Osteocyte (in vitro differentiated cells): ENCODE measurements around the gene PDE11A. TPM values are rescaled to one million over a fixed set of nuclear protein-coding genes. Genes with fewer than 3 reads are reported as not detected.

ENCODE experiments used
- DNase-seq: peaks from one replicate; pipeline ENCODE4 v3.0.0; 2021; ENCODE audit warnings: mixed read lengths; ENCODE audit not compliant: unreplicated experiment; ENCODE audit errors: extremely low spot score
- H3K27ac Mint-ChIP-seq: one replicate; pipeline ENCODE4 v1.8.0; 2021; ENCODE audit warnings: mild to moderate bottlenecking, mixed read lengths; ENCODE audit not compliant: unreplicated experiment
- H3K27me3 Mint-ChIP-seq: one replicate; pipeline ENCODE4 v1.8.0; 2021; ENCODE audit warnings: mixed read lengths; ENCODE audit not compliant: unreplicated experiment
- H3K36me3 Mint-ChIP-seq: one replicate; pipeline ENCODE4 v1.8.0; 2021; ENCODE audit warnings: mixed read lengths; ENCODE audit not compliant: unreplicated experiment
- H3K4me1 Mint-ChIP-seq: one replicate; pipeline ENCODE4 v1.8.0; 2021; ENCODE audit warnings: mixed read lengths; ENCODE audit not compliant: unreplicated experiment
- H3K4me3 Mint-ChIP-seq: one replicate; pipeline ENCODE4 v1.8.0; 2021; ENCODE audit warnings: mild to moderate bottlenecking, moderate library complexity, mixed read lengths; ENCODE audit not compliant: unreplicated experiment
- H3K9me3 Mint-ChIP-seq: one replicate; pipeline ENCODE4 v1.8.0; 2021; ENCODE audit warnings: mixed read lengths; ENCODE audit not compliant: unreplicated experiment
- CTCF ChIP-seq: fragments of 200-600 bp; sonication (generic); IDR thresholded peaks from 2 replicates; pipeline ENCODE4 v1.5.0; 2021; ENCODE audit warnings: antibody characterized with exemption, mild to moderate bottlenecking, moderate library complexity
- total RNA-seq: library from RNA; stranded (reverse); gene quantifications from 2 replicates; pipeline ENCODE4 v1.2.1, GENCODE V29; 2021

PDE11A gene
- total RNA-seq, 1 donor from 2014 or later = 0.05 TPM

GRCh38 chr2:177756336-177756735 is 316.2 kb downstream of the PDE11A start:
- Mint-ChIP-seq H3K27me3 (peaks cover 30% of the 10 kb centered on the region), H3K27ac (no peak overlapping the region), H3K4me3 (no peak overlapping the region)

DNA sequence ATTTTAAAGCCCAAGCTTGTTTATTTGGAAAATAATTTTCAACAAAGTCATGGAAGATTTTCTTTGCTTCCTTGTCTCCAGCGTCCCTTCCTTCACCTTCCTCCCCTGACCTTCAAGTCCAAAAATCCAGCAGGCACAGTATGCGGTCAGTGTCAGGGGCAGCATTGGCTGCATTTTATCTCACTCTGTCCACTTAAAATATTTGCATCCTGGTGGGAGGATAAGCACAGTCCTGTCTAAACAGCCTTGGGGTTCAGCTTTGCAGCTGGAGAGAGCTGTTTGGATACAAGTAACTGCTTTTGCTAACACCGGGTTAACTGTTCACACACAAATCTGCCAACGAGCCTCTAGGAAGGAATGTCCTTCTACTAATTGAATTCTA is 318.1 kb downstream of the PDE11A start:
- peaks cover 24% of the 10 kb centered on the region for H3K4me1 Mint-ChIP-seq
- no peak overlapping the region for H3K4me3 Mint-ChIP-seq
- H3K9me3 Mint-ChIP-seq = no peaks in the 10 kb centered on the region
- H3K27ac Mint-ChIP-seq = peak overlapping the region; percentile 83
- no peak for TF ChIP-seq CTCF
- H3K27me3 Mint-ChIP-seq = peaks cover 23% of the 10 kb centered on the region
- no peaks in the 10 kb centered on the region for H3K36me3 Mint-ChIP-seq
- DNase-seq = no peak

More at GRCh38 chr2:177756336-177756735, 316.2 kb downstream of the PDE11A start:
- H3K9me3 Mint-ChIP-seq = no peaks in the 10 kb centered on the region
- no peak for TF ChIP-seq CTCF
- DNase-seq = no peak
- H3K36me3 Mint-ChIP-seq = no peaks in the 10 kb centered on the region
- peaks cover 24% of the 10 kb centered on the region for H3K4me1 Mint-ChIP-seq

DNA sequence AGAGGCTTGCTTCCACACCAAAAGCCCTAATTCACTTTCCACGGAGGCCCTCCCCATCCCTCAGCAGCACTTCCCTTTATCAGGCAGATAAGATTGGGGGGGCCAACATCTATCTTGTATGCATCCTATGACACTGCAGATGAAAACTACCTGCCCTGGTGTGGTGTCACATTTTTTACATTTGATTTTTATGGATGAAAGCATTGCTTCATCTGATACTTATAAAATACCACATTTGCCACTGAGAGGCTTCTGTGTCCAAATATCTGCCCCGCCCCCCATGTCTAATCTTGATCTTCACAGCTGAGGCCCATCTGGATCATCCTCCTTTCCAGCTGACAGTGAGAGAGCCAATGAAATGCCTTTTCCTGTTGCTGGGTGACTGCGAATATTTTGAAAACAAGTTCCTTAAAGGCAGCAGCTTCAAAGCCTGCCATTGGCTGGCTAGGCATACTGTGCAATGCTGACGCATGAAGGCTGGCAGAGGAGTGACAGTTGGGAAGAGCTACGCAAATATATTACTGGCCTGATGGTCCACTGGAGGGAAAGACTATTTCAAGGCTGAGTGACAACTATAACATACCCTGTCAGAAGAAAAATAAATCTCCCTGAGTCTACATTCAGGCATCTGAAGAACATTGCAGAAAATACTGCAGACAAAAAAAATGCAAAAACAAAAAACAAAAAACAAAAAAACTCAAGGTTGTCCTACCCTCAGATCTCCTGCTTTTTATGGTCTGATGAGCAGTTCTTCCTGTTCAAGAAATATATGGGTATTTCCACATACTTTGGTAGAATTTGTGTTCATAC is 318.7 kb downstream of the PDE11A start:
- no peak for DNase-seq
- no peaks in the 10 kb centered on the region for H3K36me3 Mint-ChIP-seq
- no peak overlapping the region for H3K4me3 Mint-ChIP-seq
- H3K9me3 Mint-ChIP-seq = no peaks in the 10 kb centered on the region
- H3K4me1 Mint-ChIP-seq = peaks cover 23% of the 10 kb centered on the region
- H3K27me3 Mint-ChIP-seq = peaks cover 20% of the 10 kb centered on the region
- TF ChIP-seq CTCF = no peak
- H3K27ac Mint-ChIP-seq = peak overlapping the region; percentile 83

DNA sequence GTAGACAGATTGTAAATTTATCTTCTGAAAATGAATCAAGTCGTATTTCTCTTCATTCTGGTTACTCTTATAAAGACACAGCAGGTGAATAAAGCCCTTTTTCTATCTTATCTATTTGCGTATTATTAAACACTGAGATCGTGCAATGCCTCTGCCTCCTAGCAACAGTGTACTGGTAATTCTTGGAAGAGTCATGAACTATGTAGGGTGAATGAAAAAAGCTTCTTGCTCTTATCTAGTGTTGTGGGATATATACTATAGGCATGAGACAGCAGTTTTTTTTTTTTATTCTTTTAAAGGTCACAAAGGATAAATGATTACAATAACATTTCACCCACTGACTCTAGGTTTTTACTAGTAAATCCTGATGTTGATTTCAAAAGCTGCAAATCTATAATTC is 324.2 kb downstream of the PDE11A start:
- H3K27ac Mint-ChIP-seq = no peak overlapping the region
- H3K4me1 Mint-ChIP-seq = peaks cover 2% of the 10 kb centered on the region
- H3K4me3 Mint-ChIP-seq = no peak overlapping the region
- H3K9me3 Mint-ChIP-seq = no peaks in the 10 kb centered on the region
- H3K36me3 Mint-ChIP-seq = no peaks in the 10 kb centered on the region
- no peak for DNase-seq
- no peak for TF ChIP-seq CTCF
- peaks cover 14% of the 10 kb centered on the region for H3K27me3 Mint-ChIP-seq

GRCh38 chr2:177747384-177747783 is 325.2 kb downstream of the PDE11A start:
- Mint-ChIP-seq H3K36me3 (no peaks in the 10 kb centered on the region), H3K4me1 (no peaks in the 10 kb centered on the region), H3K27me3 (peaks cover 20% of the 10 kb centered on the region), H3K4me3 (no peak overlapping the region), H3K27ac (no peak overlapping the region), H3K9me3 (no peaks in the 10 kb centered on the region)
- DNase-seq = no peak
- no peak for TF ChIP-seq CTCF
